Dendritic cell treated with granulocyte-macrophage colony-stimulating factor and Interleukin-4, amounts not matched to agents 40 ng/mL and 50 ng/mL, for 4 days (primary cell): ENCODE results near the gene TMEM50B.
"Not testable (repeated sequence)": the region's sequence is repeated elsewhere in the genome, so short reads cannot be mapped to it uniquely, and the experiment has no call there.

Experiments used
- H3K27ac Mint-ChIP-seq: one replicate; pipeline ENCODE4 v1.8.0; 2022; ENCODE audit warnings: mild to moderate bottlenecking, mixed read lengths
- H3K27me3 Mint-ChIP-seq: one replicate; pipeline ENCODE4 v1.8.0; 2022; ENCODE audit warnings: mild to moderate bottlenecking, mixed read lengths
- H3K36me3 Mint-ChIP-seq: one replicate; pipeline ENCODE4 v1.8.0; 2022; ENCODE audit warnings: low read depth, mixed read lengths
- H3K4me1 Mint-ChIP-seq: one replicate; pipeline ENCODE4 v1.8.0; 2022; ENCODE audit warnings: low read depth, mixed read lengths
- H3K4me3 Mint-ChIP-seq: one replicate; pipeline ENCODE4 v1.8.0; 2022; ENCODE audit warnings: mild to moderate bottlenecking, moderate library complexity, mixed read lengths
- H3K9me3 Mint-ChIP-seq: one replicate; pipeline ENCODE4 v1.8.0; 2022; ENCODE audit warnings: mixed read lengths
- intact Hi-C: fragments of 100-400 bp; cut with micrococcal nuclease; formaldehyde crosslinking; loops from one replicate; pipeline ENCODE4 v1.15.0; 2022

TMEM50B gene

GRCh38 chr21:33432496-33432895 lies 47.3 kb downstream of the TMEM50B start:
- Mint-ChIP-seq H3K4me1 (peaks cover 70% of the 10 kb centered on the region), H3K36me3 (peaks cover 98% of the 10 kb centered on the region), H3K4me3 (no peak overlapping the region), H3K27ac (peak overlapping the region; percentile 98), H3K27me3 (no peaks in the 10 kb centered on the region), H3K9me3 (no peaks in the 10 kb centered on the region)
- intact Hi-C loops, result no loop called here

- intact Hi-C loops, result no loop called here
- Mint-ChIP-seq H3K4me3 (no peak overlapping the region), H3K27me3 (no peaks in the 10 kb centered on the region), H3K9me3 (no peaks in the 10 kb centered on the region), H3K27ac (peak overlapping the region; percentile 98), H3K36me3 (peaks cover 100% of the 10 kb centered on the region), H3K4me1 (peaks cover 73% of the 10 kb centered on the region)
Observed at GRCh38 chr21:33430858-33431257, 48.9 kb downstream of the TMEM50B start.

- H3K4me3 Mint-ChIP-seq, result no peak overlapping the region
- H3K9me3 Mint-ChIP-seq, result no peaks in the 10 kb centered on the region
- H3K4me1 Mint-ChIP-seq, result peaks cover 67% of the 10 kb centered on the region
- intact Hi-C loops, result no loop called here
- peaks cover 100% of the 10 kb centered on the region for H3K36me3 Mint-ChIP-seq
- no peaks in the 10 kb centered on the region for H3K27me3 Mint-ChIP-seq
- H3K27ac Mint-ChIP-seq, result peak overlapping the region; percentile 48
Observed at GRCh38 chr21:33428669-33429068, 51.1 kb downstream of the TMEM50B start.

GRCh38 chr21:33427051-33427450 lies 52.7 kb downstream of the TMEM50B start:
- no peak overlapping the region for H3K4me3 Mint-ChIP-seq
- H3K4me1 Mint-ChIP-seq, result peaks cover 51% of the 10 kb centered on the region
- intact Hi-C loops, result no loop called here
- no peak overlapping the region for H3K27ac Mint-ChIP-seq
- H3K27me3 Mint-ChIP-seq, result no peaks in the 10 kb centered on the region
- no peaks in the 10 kb centered on the region for H3K9me3 Mint-ChIP-seq
- H3K36me3 Mint-ChIP-seq, result peaks cover 100% of the 10 kb centered on the region

GRCh38 chr21:33425825-33426224 lies 53.9 kb downstream of the TMEM50B start:
- Mint-ChIP-seq H3K4me3 (no peak overlapping the region), H3K9me3 (no peaks in the 10 kb centered on the region), H3K27ac (peak overlapping the region; percentile 53), H3K4me1 (peaks cover 41% of the 10 kb centered on the region), H3K36me3 (peaks cover 100% of the 10 kb centered on the region), H3K27me3 (no peaks in the 10 kb centered on the region)
- intact Hi-C loops, result no loop called here

GRCh38 chr21:33424214-33424613 lies 55.6 kb downstream of the TMEM50B start:
- peaks cover 100% of the 10 kb centered on the region for H3K36me3 Mint-ChIP-seq
- intact Hi-C loops, result no loop called here
- peak overlapping the region; percentile 53 for H3K27ac Mint-ChIP-seq
- H3K4me1 Mint-ChIP-seq, result peaks cover 48% of the 10 kb centered on the region
- no peaks in the 10 kb centered on the region for H3K27me3 Mint-ChIP-seq
- no peak overlapping the region for H3K4me3 Mint-ChIP-seq
- H3K9me3 Mint-ChIP-seq, result no peaks in the 10 kb centered on the region

- H3K9me3 Mint-ChIP-seq, result no peaks in the 10 kb centered on the region
- no peaks in the 10 kb centered on the region for H3K27me3 Mint-ChIP-seq
- intact Hi-C loops, result no loop called here
- peaks cover 39% of the 10 kb centered on the region for H3K4me1 Mint-ChIP-seq
- H3K36me3 Mint-ChIP-seq, result peaks cover 100% of the 10 kb centered on the region
- H3K27ac Mint-ChIP-seq, result no peak overlapping the region
- no peak overlapping the region for H3K4me3 Mint-ChIP-seq
Observed at GRCh38 chr21:33421713-33422393, 57.9 kb downstream of the TMEM50B start.

GRCh38 chr21:33419538-33420123 lies 60.1 kb downstream of the TMEM50B start:
- no peak overlapping the region for H3K4me3 Mint-ChIP-seq
- intact Hi-C loops, result no loop called here
- no peaks in the 10 kb centered on the region for H3K9me3 Mint-ChIP-seq
- H3K36me3 Mint-ChIP-seq, result peaks cover 100% of the 10 kb centered on the region
- peak overlapping the region; percentile 71 for H3K27ac Mint-ChIP-seq
- H3K4me1 Mint-ChIP-seq, result peaks cover 47% of the 10 kb centered on the region
- H3K27me3 Mint-ChIP-seq, result no peaks in the 10 kb centered on the region

- peaks cover 100% of the 10 kb centered on the region for H3K36me3 Mint-ChIP-seq
- intact Hi-C loops, result no loop called here
- peaks cover 46% of the 10 kb centered on the region for H3K4me1 Mint-ChIP-seq
- no peak overlapping the region for H3K27ac Mint-ChIP-seq
- H3K27me3 Mint-ChIP-seq, result no peaks in the 10 kb centered on the region
- no peaks in the 10 kb centered on the region for H3K9me3 Mint-ChIP-seq
- no peak overlapping the region for H3K4me3 Mint-ChIP-seq
Observed at GRCh38 chr21:33418691-33419090, 61.1 kb downstream of the TMEM50B start.

GRCh38 chr21:33414926-33415325 lies 64.8 kb downstream of the TMEM50B start:
- Mint-ChIP-seq H3K27me3 (no peaks in the 10 kb centered on the region), H3K9me3 (no peaks in the 10 kb centered on the region), H3K27ac (peak overlapping the region; percentile 65), H3K4me1 (peaks cover 74% of the 10 kb centered on the region), H3K4me3 (no peak overlapping the region), H3K36me3 (peaks cover 100% of the 10 kb centered on the region)
- intact Hi-C loops, result no loop called here

- peaks cover 75% of the 10 kb centered on the region for H3K4me1 Mint-ChIP-seq
- peaks cover 100% of the 10 kb centered on the region for H3K36me3 Mint-ChIP-seq
- intact Hi-C loops, result no loop called here
- H3K9me3 Mint-ChIP-seq, result no peaks in the 10 kb centered on the region
- no peak overlapping the region for H3K4me3 Mint-ChIP-seq
- H3K27ac Mint-ChIP-seq, result peak overlapping the region; percentile 65
- no peaks in the 10 kb centered on the region for H3K27me3 Mint-ChIP-seq
Observed at GRCh38 chr21:33414068-33414467, 65.7 kb downstream of the TMEM50B start.

- H3K36me3 Mint-ChIP-seq, result peaks cover 100% of the 10 kb centered on the region
Observed at GRCh38 chr21:33412832-33413519, 66.8 kb downstream of the TMEM50B start.

GRCh38 chr21:33412439-33412831 lies 67.3 kb downstream of the TMEM50B start:
- Mint-ChIP-seq H3K27ac (peak overlapping the region; percentile 65), H3K36me3 (peaks cover 99% of the 10 kb centered on the region), H3K4me1 (peaks cover 83% of the 10 kb centered on the region)
- H3K9me3 Mint-ChIP-seq, H3K4me3 Mint-ChIP-seq, intact Hi-C loops, H3K27me3 Mint-ChIP-seq: not testable (repeated sequence)

More at GRCh38 chr21:33412832-33413519, 66.8 kb downstream of the TMEM50B start:
- intact Hi-C loops, result no loop called here
- Mint-ChIP-seq H3K9me3 (no peaks in the 10 kb centered on the region), H3K4me3 (peak overlapping the region; percentile 33), H3K27ac (peak overlapping the region; percentile 65), H3K4me1 (peaks cover 82% of the 10 kb centered on the region), H3K27me3 (no peaks in the 10 kb centered on the region)

GRCh38 chr21:33411949-33412430 lies 67.8 kb downstream of the TMEM50B start:
- H3K27ac Mint-ChIP-seq, result peak overlapping the region; percentile 55
- peaks cover 99% of the 10 kb centered on the region for H3K36me3 Mint-ChIP-seq
- H3K4me3 Mint-ChIP-seq, result peak overlapping the region; percentile 35
- no peaks in the 10 kb centered on the region for H3K27me3 Mint-ChIP-seq
- H3K4me1 Mint-ChIP-seq, result peaks cover 83% of the 10 kb centered on the region
- no peaks in the 10 kb centered on the region for H3K9me3 Mint-ChIP-seq
- intact Hi-C loops, result no loop called here
